ENCODE data around the gene ATG10. TPM values are rescaled to one million over a fixed set of nuclear protein-coding genes. Genes with fewer than 3 reads are reported as not detected.

The ATG10 gene
- total and polyA plus RNA-seq, 2 of the 8 experiments (the other 6 are each of a cell fraction or from before 2014, with no cell fraction given) = 3.7 to 8.8 TPM

- Histone ChIP-seq H3K79me1 (ENCODE audit: low read depth, low read length) (no peaks in the 10 kb centered on the region), H2BK120ac (replicated peaks; ENCODE audit: low read depth, low read length) (no peak overlapping the region), H3K4me2 (ENCODE audit: insufficient read depth in 1 of 2, low read depth in 2 of 2, low read length in 2 of 2) (no peak overlapping the region), H4K91ac (replicated peaks; ENCODE audit: insufficient read length, low read length) (no peak overlapping the region), H4K5ac (ENCODE audit: insufficient read length, low read depth, low read length) (no peak overlapping the region), H3K36me3 (ENCODE audit: control insufficient read depth in 2 of 4, insufficient read depth in 4 of 4, low read length in 3 of 4) (no peaks in the 10 kb centered on the region), H4K8ac (ENCODE audit: extremely low read depth, insufficient read depth, low read length) (no peak overlapping the region), H3K4ac (replicated peaks; ENCODE audit: insufficient read length, low read depth, low read length) (no peak overlapping the region), H2BK12ac (ENCODE audit: low read depth, low read length) (no peak overlapping the region), H3K23me2 (ENCODE audit: low read depth, low read length) (no peaks in the 10 kb centered on the region), H3K56ac (replicated peaks; ENCODE audit: insufficient read length, low read depth, low read length) (no peak overlapping the region), H4K20me1 (replicated peaks in 1 of 2; ENCODE audit: control insufficient read depth in 1 of 2, insufficient read depth in 2 of 2, low read length in 2 of 2) (no peaks in the 10 kb centered on the region), H2AK5ac (ENCODE audit: low read depth, low read length) (no peak overlapping the region), H2AFZ (ENCODE audit: low read length) (no peak overlapping the region), H3K18ac (ENCODE audit: extremely low read depth, low read length) (no peak overlapping the region), H3K14ac (ENCODE audit: insufficient read length) (no peak overlapping the region), H3K79me2 (ENCODE audit: control insufficient read depth in 1 of 2, insufficient read depth in 2 of 2, low read length in 2 of 2) (no peaks in the 10 kb centered on the region), H3K27me3 (replicated peaks in 1 of 4; ENCODE audit: control insufficient read depth in 3 of 4, extremely low read depth in 1 of 4, insufficient read depth in 3 of 4, low read length in 3 of 4) (no peaks in the 10 kb centered on the region), H3K4me1 (replicated peaks in 1 of 4; ENCODE audit: control insufficient read depth in 3 of 4, insufficient read depth in 4 of 4, low read length in 3 of 4) (no peaks in the 10 kb centered on the region), H3K27ac (ENCODE audit: low read depth, low read length) (no peak overlapping the region), H2BK20ac (ENCODE audit: low read length) (no peak overlapping the region), H3K4me3 (ENCODE audit: extremely low read depth in 1 of 4, insufficient read depth in 2 of 4, low read depth in 3 of 4, low read length in 4 of 4) (no peak overlapping the region), H3K9ac (replicated peaks in 1 of 4; ENCODE audit: extremely low read depth in 1 of 4, low read depth in 3 of 4, low read length in 3 of 4) (no peak overlapping the region), H2BK15ac (ENCODE audit: low read length) (no peak overlapping the region), H3K23ac (ENCODE audit: insufficient read length) (no peak overlapping the region), H2BK5ac (ENCODE audit: low read depth, low read length) (no peak overlapping the region), H3K9me3 (ENCODE audit: insufficient read depth in 2 of 2, low read depth in 1 of 2, low read length in 1 of 2) (no peaks in the 10 kb centered on the region)
- WGBS, 2 experiments (ENCODE audit: extremely low coverage in 1 of 2, insufficient coverage in 1 of 2, insufficient read length in 1 of 2, insufficient replicate concordance in 2 of 2, low coverage in 1 of 2, low lambda C conversion rate in 2 of 2, missing lambda C conversion rate in 1 of 2) = 91% methylated on average over 1 of the region's 1 CpG; no CpG with 5 or more reads in 1 of the 2 experiments
- POLR2A ChIA-PET (ENCODE audit: partially characterized antibody) = no interaction called here
- FAIRE-seq (no peak), DNase-seq (ENCODE audit: low read depth in 1 of 2, low spot score in 2 of 2) (no peak)
- CTCF ChIA-PET (ENCODE audit: partially characterized antibody) = interaction anchor here (0.7 to 8.1 kb wide), 10 partner anchors 9 to 414 kb away, joined by 3 to 62 read pairs (median 4); no protein-coding TSS in a partner anchor
- no peak for TF ChIP-seq CTCF (IDR thresholded peaks at IDR 0.05; ENCODE audit: control extremely low read depth in 1 of 3, insufficient read depth in 1 of 3, low read depth in 1 of 3, low read length in 3 of 3)
- no peak for TF ChIP-seq SIRT6 (IDR thresholded peaks at IDR 0.05; ENCODE audit: low read length)
- no peak for TF ChIP-seq RXRA (IDR thresholded peaks at IDR 0.05; ENCODE audit: insufficient read depth, low read depth, low read length)
- no peak for TF ChIP-seq EZH2 (IDR thresholded peaks at IDR 0.05; ENCODE audit: low read depth, low read length, severe bottlenecking)
- no peak for TF ChIP-seq SAP30 (IDR thresholded peaks at IDR 0.05; ENCODE audit: insufficient read depth, insufficient replicate concordance, low read length)
- TF ChIP-seq CBX5 (IDR thresholded peaks at IDR 0.05; ENCODE audit: low read depth, low read length) = no peak
Measured at GRCh38 chr5:82174919-82175219, 203.0 kb downstream of the ATG10 start.

Data from H1 (cell line).